HepG2 (cell line): ENCODE measurements around the gene NPS.

ENCODE experiments used
- FOXK2 ChIP-seq: fragments of 450-650 bp; IDR thresholded peaks from 2 replicates; pipeline ENCODE4 v1.6.1; 2016
- POLR2AphosphoS5 ChIP-seq: IDR thresholded peaks from 2 replicates; pipeline ENCODE4 v1.6.1; 2012; ENCODE audit warnings: low read depth, low read length
- TF ChIP-seq, protein P1 (sequence below): IDR thresholded peaks from 2 replicates; pipeline ENCODE4 v1.6.1; 2016; ENCODE audit warnings: mild to moderate bottlenecking, missing biosample characterization, missing genetic modification reagents

DNA sequence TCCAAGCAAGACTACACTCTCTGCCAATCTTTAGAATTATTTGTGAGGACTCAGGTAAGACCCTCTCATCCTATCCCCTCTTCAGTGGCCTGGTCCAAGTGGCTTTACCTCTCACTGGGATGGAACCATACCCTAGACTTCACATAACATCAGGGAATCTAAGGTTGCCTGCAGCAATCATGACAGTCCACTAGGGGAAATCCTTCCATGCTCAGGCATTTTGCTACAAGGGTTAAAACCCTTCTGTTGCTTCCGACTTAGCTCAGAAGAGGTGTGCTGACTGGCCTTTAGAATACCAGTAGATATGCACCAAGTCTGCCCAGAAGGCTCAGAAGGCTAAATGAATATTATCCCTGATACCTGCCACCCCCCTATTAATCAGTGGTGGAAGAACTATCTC lies 24.9 kb upstream of the NPS start:
- TF ChIP-seq, protein P1, sequence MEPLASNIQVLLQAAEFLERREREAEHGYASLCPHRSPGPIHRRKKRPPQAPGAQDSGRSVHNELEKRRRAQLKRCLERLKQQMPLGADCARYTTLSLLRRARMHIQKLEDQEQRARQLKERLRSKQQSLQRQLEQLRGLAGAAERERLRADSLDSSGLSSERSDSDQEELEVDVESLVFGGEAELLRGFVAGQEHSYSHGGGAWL, result no peak
- TF ChIP-seq POLR2AphosphoS5 (no peak), FOXK2 (no peak)
